OCI-LY3 (cell line): ENCODE measurements around the gene FSTL3.

Experiments used
- H2AFZ ChIP-seq: fragments of 200-600, 300-600 bp; shearing (Covaris generic); 2 replicates; pipeline ENCODE4 v1.6.0; 2014; ENCODE audit warnings: antibody characterized with exemption, low read depth, low read length
- H3K27ac ChIP-seq: fragments of 200-600, 300-600 bp; sonication (generic); 2 replicates; pipeline ENCODE4 v1.5.1; 2014; ENCODE audit warnings: mild to moderate bottlenecking, low read length, moderate library complexity, mixed read lengths
- H3K27me3 ChIP-seq: fragments of 200-600, 300-600 bp; sonication (generic); 2 replicates; pipeline ENCODE4 v1.6.1; 2014; ENCODE audit warnings: low read depth, low read length, mixed read lengths
- H3K36me3 ChIP-seq: fragments of 200-600, 300-600 bp; sonication (generic); replicated peaks from 2 replicates; pipeline ENCODE3; 2014; ENCODE audit warnings: low read depth, low read length, mixed read lengths
- H3K4me1 ChIP-seq: fragments of 300-600, 200-600 bp; sonication (generic); 2 replicates; pipeline ENCODE4 v1.6.1; 2014; ENCODE audit warnings: low read length, mixed read lengths
- H3K4me2 ChIP-seq: fragments of 200-600, 300-600 bp; sonication (generic); 2 replicates; pipeline ENCODE4 v1.6.1; 2014; ENCODE audit warnings: low read length, mixed read lengths
- H3K4me3 ChIP-seq: fragments of 300-600, 200-600 bp; sonication (generic); 2 replicates; pipeline ENCODE4 v1.5.1; 2014; ENCODE audit warnings: antibody characterized with exemption, mild to moderate bottlenecking, low read length, moderate library complexity
- H3K79me2 ChIP-seq: fragments of 300-600, 200-600 bp; shearing (Covaris generic); 2 replicates; pipeline ENCODE4 v1.6.1; 2014; ENCODE audit warnings: mild to moderate bottlenecking, low read length, mixed read lengths
- H3K9ac ChIP-seq: fragments of 300-600, 200-600 bp; shearing (Covaris generic); 2 replicates; pipeline ENCODE4 v1.6.0; 2014; ENCODE audit warnings: mild to moderate bottlenecking, low read length, moderate library complexity
- H3K9me3 ChIP-seq: fragments of 200-600, 300-600 bp; shearing (Covaris generic); 2 replicates; pipeline ENCODE4 v1.6.1; 2014; ENCODE audit warnings: low read length, mixed read lengths; ENCODE audit not compliant: insufficient read depth
- H4K20me1 ChIP-seq: fragments of 200-600, 300-600 bp; sonication (generic); 2 replicates; pipeline ENCODE4 v1.6.1; 2016; ENCODE audit warnings: low read length, mixed read lengths; ENCODE audit not compliant: insufficient read depth
- EZH2phosphoT487 ChIP-seq: fragments of 200-600 bp; shearing (Covaris generic); IDR thresholded peaks from 2 replicates; pipeline ENCODE4 v1.6.1; 2018; ENCODE audit warnings: antibody characterized with exemption, mixed run types, low read depth
- TF ChIP-seq, protein P1 (sequence below): fragments of 200-600, 300-600 bp; sonication (generic); IDR thresholded peaks from 2 replicates; pipeline ENCODE4 v1.5.1; 2014; ENCODE audit warnings: antibody characterized with exemption, low read length, low read depth

Gene FSTL3

DNA sequence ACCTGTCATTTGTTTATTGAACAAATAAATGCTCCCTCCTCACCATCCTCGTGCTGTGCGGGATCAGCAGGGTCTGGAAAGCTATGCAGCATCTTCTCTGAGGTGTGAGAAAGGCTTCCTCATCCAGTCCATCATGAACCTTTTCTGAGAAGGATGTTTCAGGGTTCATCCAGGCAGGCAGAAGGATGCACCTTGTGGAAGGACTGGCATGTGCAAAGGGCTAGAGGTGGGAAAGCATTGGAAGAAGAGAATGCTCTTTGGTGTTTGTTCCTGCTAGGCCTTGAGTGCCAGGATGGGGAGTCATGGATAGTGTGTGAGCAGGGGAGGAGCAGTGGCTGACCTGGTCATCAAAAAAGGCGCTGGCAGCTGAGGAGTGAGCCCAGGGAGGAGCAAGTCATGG lies 39.2 kb downstream of the FSTL3 start:
- no peak overlapping the region for H2AFZ ChIP-seq
- H3K4me3 ChIP-seq = no peak overlapping the region
- no peak overlapping the region for H3K9ac ChIP-seq
- TF ChIP-seq EZH2phosphoT487 = no peak
- TF ChIP-seq, protein P1, sequence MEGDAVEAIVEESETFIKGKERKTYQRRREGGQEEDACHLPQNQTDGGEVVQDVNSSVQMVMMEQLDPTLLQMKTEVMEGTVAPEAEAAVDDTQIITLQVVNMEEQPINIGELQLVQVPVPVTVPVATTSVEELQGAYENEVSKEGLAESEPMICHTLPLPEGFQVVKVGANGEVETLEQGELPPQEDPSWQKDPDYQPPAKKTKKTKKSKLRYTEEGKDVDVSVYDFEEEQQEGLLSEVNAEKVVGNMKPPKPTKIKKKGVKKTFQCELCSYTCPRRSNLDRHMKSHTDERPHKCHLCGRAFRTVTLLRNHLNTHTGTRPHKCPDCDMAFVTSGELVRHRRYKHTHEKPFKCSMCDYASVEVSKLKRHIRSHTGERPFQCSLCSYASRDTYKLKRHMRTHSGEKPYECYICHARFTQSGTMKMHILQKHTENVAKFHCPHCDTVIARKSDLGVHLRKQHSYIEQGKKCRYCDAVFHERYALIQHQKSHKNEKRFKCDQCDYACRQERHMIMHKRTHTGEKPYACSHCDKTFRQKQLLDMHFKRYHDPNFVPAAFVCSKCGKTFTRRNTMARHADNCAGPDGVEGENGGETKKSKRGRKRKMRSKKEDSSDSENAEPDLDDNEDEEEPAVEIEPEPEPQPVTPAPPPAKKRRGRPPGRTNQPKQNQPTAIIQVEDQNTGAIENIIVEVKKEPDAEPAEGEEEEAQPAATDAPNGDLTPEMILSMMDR = no peak
- no peak overlapping the region for H3K4me2 ChIP-seq
- no peaks in the 10 kb centered on the region for H3K36me3 ChIP-seq
- peaks cover 16% of the 10 kb centered on the region for H3K4me1 ChIP-seq
- H3K9me3 ChIP-seq = no peaks in the 10 kb centered on the region
- no peaks in the 10 kb centered on the region for H3K79me2 ChIP-seq
- H3K27ac ChIP-seq = no peak overlapping the region
- no peaks in the 10 kb centered on the region for H3K27me3 ChIP-seq
- H4K20me1 ChIP-seq = no peaks in the 10 kb centered on the region

DNA sequence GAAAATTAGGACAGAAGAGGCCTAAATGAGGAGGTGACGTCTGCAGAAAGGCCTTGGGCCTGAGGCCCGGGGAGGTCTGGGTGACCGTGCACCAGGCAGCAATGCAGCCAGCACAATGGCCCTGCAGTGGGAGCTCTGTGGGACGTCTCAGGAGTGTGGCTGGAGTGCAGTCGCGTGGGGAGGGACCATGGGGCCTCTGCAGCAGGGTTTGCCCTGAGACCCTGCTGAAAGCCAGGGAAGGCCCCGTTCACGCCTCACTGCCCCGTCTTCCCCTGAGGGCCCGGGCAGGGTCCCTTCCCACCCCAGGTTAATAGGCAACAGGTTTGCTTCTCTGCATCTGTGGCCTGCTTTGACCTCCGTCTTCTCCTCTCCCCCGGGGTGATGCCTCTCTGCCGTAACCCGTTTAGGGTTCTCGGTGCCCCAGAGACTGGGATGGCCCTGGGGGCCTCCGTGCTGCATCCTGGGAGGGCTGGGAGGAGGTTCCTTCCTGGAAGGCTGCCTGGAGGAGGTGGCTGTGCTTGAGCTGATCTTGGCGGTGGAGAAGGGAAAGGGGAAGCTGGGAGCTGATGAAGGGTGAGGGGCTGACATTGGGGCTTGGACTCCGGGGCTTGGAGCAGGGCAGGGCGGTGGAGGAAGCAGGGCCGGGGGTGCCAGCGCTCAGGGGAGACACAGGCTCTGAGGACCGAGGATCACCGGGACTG lies 42.2 kb downstream of the FSTL3 start:
- H2AFZ ChIP-seq = peak overlapping the region; percentile 47; the same call in 1 of the 2 replicates
- H3K9me3 ChIP-seq = no peaks in the 10 kb centered on the region
- H3K4me1 ChIP-seq = peaks cover 29% of the 10 kb centered on the region
- no peaks in the 10 kb centered on the region for H3K79me2 ChIP-seq
- H3K27ac ChIP-seq = peak overlapping the region; percentile 49; the same call in 1 of the 2 replicates
- no peaks in the 10 kb centered on the region for H4K20me1 ChIP-seq
- H3K4me2 ChIP-seq = peak overlapping the region; percentile 64
- H3K36me3 ChIP-seq = no peaks in the 10 kb centered on the region
- peak overlapping the region; percentile 28; the same call in 1 of the 2 replicates for H3K9ac ChIP-seq
- TF ChIP-seq EZH2phosphoT487 = no peak
- TF ChIP-seq, protein P1 = no peak
- peak overlapping the region; percentile 34 for H3K4me3 ChIP-seq
- H3K27me3 ChIP-seq = 0 out of 2 replicates have a peak, but pooled peaks cover 2% of the 10 kb centered on the region

DNA sequence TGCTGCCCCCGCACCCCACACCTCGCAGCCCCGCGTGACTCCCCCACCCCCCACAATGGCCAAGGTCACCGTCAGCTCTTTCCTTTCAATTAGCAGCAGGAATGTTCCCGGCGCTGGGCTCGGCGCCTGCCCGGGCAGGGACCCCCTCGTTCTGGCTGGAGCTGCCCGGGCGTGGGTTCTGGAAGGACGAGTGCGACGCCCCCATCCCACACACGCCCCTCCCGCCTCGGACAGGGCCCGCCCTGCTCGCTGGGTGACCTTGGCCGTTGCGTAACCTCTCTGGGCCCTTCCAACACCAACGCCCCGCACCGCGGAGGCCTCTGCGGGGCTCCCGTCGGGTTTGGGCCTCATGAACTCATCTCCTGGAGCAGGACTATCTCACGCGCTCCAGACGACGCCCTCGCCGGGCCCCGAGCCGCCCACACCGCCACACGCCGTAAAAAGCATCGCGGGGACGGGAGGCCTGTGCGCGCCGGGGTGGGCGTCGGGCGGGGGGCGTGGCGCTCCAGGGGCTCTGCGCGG lies 42.9 kb downstream of the FSTL3 start:
- no peaks in the 10 kb centered on the region for H3K79me2 ChIP-seq
- H3K9me3 ChIP-seq = no peaks in the 10 kb centered on the region
- no peaks in the 10 kb centered on the region for H3K36me3 ChIP-seq
- peak overlapping the region; percentile 64 for H3K4me2 ChIP-seq
- TF ChIP-seq EZH2phosphoT487 = no peak
- TF ChIP-seq, protein P1 = no peak
- 0 out of 2 replicates have a peak, but pooled peaks cover 7% of the 10 kb centered on the region for H3K27me3 ChIP-seq
- H3K27ac ChIP-seq = no peak overlapping the region
- no peaks in the 10 kb centered on the region for H4K20me1 ChIP-seq
- H3K4me1 ChIP-seq = peaks cover 35% of the 10 kb centered on the region
- no peak overlapping the region for H2AFZ ChIP-seq
- H3K4me3 ChIP-seq = no peak overlapping the region
- H3K9ac ChIP-seq = no peak overlapping the region

DNA sequence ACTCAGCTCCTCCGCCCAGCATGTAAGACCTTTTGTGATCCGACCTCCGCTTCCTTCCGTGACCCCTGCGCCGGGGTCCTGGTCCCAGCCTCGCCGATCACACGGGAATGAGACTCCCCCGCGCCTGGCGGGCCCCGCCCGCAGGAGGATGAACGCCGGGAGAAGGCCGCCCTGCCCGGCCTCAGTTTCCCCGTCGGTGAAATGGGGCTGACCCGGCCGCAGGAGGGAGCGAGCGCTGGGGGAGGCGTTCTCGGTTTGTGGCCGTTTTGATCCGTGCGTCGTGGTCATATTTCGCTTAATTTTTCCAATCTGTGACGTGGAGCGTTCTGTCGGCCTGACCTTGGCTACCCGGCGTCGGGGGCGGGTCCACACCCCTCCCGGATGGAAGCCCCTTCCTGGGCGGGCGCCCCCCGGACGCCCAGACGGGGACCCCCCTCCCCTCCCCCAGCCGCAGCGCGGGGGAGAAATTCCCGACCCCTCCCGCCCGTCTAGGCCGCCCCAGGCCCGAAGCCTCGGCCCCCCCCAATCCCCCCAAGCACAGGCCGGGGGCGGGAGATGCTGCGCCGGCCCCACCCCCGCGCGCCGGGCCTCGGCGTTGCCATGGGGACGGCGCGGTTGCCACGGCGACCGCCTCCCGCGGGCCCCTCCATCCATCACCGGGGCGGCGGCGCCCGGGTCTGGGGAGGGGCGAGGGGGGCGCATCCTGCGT lies 43.6 kb downstream of the FSTL3 start:
- Histone ChIP-seq H3K4me2 (no peak overlapping the region), H2AFZ (no peak overlapping the region)

More for the DNA sequence above, 43.6 kb downstream of the FSTL3 start:
- H4K20me1 ChIP-seq = no peaks in the 10 kb centered on the region
- no peak overlapping the region for H3K4me3 ChIP-seq
- no peak overlapping the region for H3K9ac ChIP-seq
- H3K4me1 ChIP-seq = peaks cover 36% of the 10 kb centered on the region
- no peaks in the 10 kb centered on the region for H3K9me3 ChIP-seq
- H3K36me3 ChIP-seq = no peaks in the 10 kb centered on the region
- H3K79me2 ChIP-seq = no peaks in the 10 kb centered on the region
- H3K27ac ChIP-seq = no peak overlapping the region
- H3K27me3 ChIP-seq = 0 out of 2 replicates have a peak, but pooled peaks cover 9% of the 10 kb centered on the region
- TF ChIP-seq, protein P1 = no peak
- no peak for TF ChIP-seq EZH2phosphoT487
